ENCODE measurements around the gene GFPT1. TPM values are rescaled to one million over a fixed set of nuclear protein-coding genes. Genes with fewer than 3 reads are reported as not detected.

The GFPT1 gene
- total and polyA plus RNA-seq, 2 experiments from 2014 or later = 60.8 to 62.0 TPM

GRCh38 chr2:69434753-69435152, 47.7 kb upstream of the GFPT1 start (continued):
- TF ChIP-seq, protein P1, sequence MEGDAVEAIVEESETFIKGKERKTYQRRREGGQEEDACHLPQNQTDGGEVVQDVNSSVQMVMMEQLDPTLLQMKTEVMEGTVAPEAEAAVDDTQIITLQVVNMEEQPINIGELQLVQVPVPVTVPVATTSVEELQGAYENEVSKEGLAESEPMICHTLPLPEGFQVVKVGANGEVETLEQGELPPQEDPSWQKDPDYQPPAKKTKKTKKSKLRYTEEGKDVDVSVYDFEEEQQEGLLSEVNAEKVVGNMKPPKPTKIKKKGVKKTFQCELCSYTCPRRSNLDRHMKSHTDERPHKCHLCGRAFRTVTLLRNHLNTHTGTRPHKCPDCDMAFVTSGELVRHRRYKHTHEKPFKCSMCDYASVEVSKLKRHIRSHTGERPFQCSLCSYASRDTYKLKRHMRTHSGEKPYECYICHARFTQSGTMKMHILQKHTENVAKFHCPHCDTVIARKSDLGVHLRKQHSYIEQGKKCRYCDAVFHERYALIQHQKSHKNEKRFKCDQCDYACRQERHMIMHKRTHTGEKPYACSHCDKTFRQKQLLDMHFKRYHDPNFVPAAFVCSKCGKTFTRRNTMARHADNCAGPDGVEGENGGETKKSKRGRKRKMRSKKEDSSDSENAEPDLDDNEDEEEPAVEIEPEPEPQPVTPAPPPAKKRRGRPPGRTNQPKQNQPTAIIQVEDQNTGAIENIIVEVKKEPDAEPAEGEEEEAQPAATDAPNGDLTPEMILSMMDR (conservative IDR thresholded peaks at IDR 0.05; ENCODE audit: low read depth in 2 of 2) = no peak
- TF ChIP-seq ZNF331 (CRISPR knock-in tag; IDR thresholded peaks at IDR 0.05; ENCODE audit: low read depth) (no peak), NANOG (IDR thresholded peaks at IDR 0.05; ENCODE audit: borderline replicate concordance) (no peak), CREB1 (CRISPR knock-in tag; IDR thresholded peaks at IDR 0.05; ENCODE audit: low read depth) (no peak), EZH2phosphoT487 (IDR thresholded peaks at IDR 0.05; ENCODE audit: unreplicated experiment) (no peak), EZH2 (IDR thresholded peaks at IDR 0.05; ENCODE audit: low read depth, unreplicated experiment) (no peak), JUNB (IDR thresholded peaks at IDR 0.05; ENCODE audit: unreplicated experiment) (no peak)
- TF ChIP-seq, protein P2, sequence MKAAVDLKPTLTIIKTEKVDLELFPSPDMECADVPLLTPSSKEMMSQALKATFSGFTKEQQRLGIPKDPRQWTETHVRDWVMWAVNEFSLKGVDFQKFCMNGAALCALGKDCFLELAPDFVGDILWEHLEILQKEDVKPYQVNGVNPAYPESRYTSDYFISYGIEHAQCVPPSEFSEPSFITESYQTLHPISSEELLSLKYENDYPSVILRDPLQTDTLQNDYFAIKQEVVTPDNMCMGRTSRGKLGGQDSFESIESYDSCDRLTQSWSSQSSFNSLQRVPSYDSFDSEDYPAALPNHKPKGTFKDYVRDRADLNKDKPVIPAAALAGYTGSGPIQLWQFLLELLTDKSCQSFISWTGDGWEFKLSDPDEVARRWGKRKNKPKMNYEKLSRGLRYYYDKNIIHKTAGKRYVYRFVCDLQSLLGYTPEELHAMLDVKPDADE (IDR thresholded peaks at IDR 0.05) = no peak

GRCh38 chr2:69429491-69430183, 42.6 kb upstream of the GFPT1 start:
- DNase-seq (ENCODE audit: low spot score) (no peak), ATAC-seq (no peak)
- H4K20me1 ChIP-seq (replicated peaks; ENCODE audit: insufficient read depth) = no peaks in the 10 kb centered on the region; the same call in 1 of the 2 replicates
- Mint-ChIP-seq H3K4me1 (peaks cover 2% of the 10 kb centered on the region), H3K9me3 (no peaks in the 10 kb centered on the region), H3K27ac (no peak overlapping the region), H3K36me3 (ENCODE audit: low read depth) (peaks cover 15% of the 10 kb centered on the region; the same call in 2 of the 3 replicates), H3K27me3 (ENCODE audit: insufficient read depth, low read depth, poor library complexity) (no peaks in the 10 kb centered on the region), H3K4me3 (no peak overlapping the region)
- 0 out of 2 replicates have a peak, but pooled peaks cover 8% of the 10 kb centered on the region for H3K36me3 ChIP-seq (ENCODE audit: insufficient read depth)
- no peak overlapping the region for H2AFZ ChIP-seq
- H3K27me3 ChIP-seq (ENCODE audit: insufficient read depth) = no peaks in the 10 kb centered on the region
- H3K79me2 ChIP-seq (replicated peaks; ENCODE audit: insufficient read depth) = no peaks in the 10 kb centered on the region; the same call in 1 of the 2 replicates
- peaks cover 3% of the 10 kb centered on the region; the same call in 1 of the 2 replicates for H3K4me1 ChIP-seq (ENCODE audit: insufficient read depth)
- H3K9me2 ChIP-seq (ENCODE audit: insufficient read depth) = no peaks in the 10 kb centered on the region
- 0 out of 2 replicates have a peak overlapping the region, but pooled peaks have one; percentile 18 for H3K27ac ChIP-seq (ENCODE audit: low read depth)
- H3K4me2 ChIP-seq = no peak overlapping the region
- H3K4me3 ChIP-seq = no peak overlapping the region
- H3F3A ChIP-seq (replicated peaks; ENCODE audit: low read depth) = no peaks in the 10 kb centered on the region
- TF ChIP-seq, protein P2 (IDR thresholded peaks at IDR 0.05) = no peak
- TF ChIP-seq POLR2AphosphoS5 (IDR thresholded peaks at IDR 0.05; ENCODE audit: low read depth) (no peak), JUNB (IDR thresholded peaks at IDR 0.05; ENCODE audit: unreplicated experiment) (no peak), CREB1 (CRISPR knock-in tag; IDR thresholded peaks at IDR 0.05; ENCODE audit: low read depth) (no peak), NANOG (IDR thresholded peaks at IDR 0.05; ENCODE audit: borderline replicate concordance) (no peak), EZH2 (IDR thresholded peaks at IDR 0.05; ENCODE audit: low read depth, unreplicated experiment) (no peak), STAT1 (IDR thresholded peaks at IDR 0.05; ENCODE audit: unreplicated experiment) (no peak), EZH2phosphoT487 (IDR thresholded peaks at IDR 0.05; ENCODE audit: unreplicated experiment) (no peak), ZNF114 (CRISPR knock-in tag; IDR thresholded peaks at IDR 0.05) (no peak)
- TF ChIP-seq, protein P3, sequence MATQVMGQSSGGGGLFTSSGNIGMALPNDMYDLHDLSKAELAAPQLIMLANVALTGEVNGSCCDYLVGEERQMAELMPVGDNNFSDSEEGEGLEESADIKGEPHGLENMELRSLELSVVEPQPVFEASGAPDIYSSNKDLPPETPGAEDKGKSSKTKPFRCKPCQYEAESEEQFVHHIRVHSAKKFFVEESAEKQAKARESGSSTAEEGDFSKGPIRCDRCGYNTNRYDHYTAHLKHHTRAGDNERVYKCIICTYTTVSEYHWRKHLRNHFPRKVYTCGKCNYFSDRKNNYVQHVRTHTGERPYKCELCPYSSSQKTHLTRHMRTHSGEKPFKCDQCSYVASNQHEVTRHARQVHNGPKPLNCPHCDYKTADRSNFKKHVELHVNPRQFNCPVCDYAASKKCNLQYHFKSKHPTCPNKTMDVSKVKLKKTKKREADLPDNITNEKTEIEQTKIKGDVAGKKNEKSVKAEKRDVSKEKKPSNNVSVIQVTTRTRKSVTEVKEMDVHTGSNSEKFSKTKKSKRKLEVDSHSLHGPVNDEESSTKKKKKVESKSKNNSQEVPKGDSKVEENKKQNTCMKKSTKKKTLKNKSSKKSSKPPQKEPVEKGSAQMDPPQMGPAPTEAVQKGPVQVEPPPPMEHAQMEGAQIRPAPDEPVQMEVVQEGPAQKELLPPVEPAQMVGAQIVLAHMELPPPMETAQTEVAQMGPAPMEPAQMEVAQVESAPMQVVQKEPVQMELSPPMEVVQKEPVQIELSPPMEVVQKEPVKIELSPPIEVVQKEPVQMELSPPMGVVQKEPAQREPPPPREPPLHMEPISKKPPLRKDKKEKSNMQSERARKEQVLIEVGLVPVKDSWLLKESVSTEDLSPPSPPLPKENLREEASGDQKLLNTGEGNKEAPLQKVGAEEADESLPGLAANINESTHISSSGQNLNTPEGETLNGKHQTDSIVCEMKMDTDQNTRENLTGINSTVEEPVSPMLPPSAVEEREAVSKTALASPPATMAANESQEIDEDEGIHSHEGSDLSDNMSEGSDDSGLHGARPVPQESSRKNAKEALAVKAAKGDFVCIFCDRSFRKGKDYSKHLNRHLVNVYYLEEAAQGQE (IDR thresholded peaks at IDR 0.05; ENCODE audit: unreplicated experiment) = no peak
- TF ChIP-seq, protein P1 (conservative IDR thresholded peaks at IDR 0.05; ENCODE audit: low read depth in 2 of 2) = no peak

All from GM23338 (cell line).